IPS DF 4.7 (cell line): ENCODE results near the gene HCN1.
"Not testable (repeated sequence)": the region's sequence is repeated elsewhere in the genome, so short reads cannot be mapped to it uniquely, and the experiment has no call there.

ENCODE experiments used
- DNase-seq: peaks from one replicate; pipeline ENCODE4 v3.0.0-alpha.2; 2013; ENCODE audit warnings: low spot score; ENCODE audit errors: extremely low read depth

Gene HCN1

DNA sequence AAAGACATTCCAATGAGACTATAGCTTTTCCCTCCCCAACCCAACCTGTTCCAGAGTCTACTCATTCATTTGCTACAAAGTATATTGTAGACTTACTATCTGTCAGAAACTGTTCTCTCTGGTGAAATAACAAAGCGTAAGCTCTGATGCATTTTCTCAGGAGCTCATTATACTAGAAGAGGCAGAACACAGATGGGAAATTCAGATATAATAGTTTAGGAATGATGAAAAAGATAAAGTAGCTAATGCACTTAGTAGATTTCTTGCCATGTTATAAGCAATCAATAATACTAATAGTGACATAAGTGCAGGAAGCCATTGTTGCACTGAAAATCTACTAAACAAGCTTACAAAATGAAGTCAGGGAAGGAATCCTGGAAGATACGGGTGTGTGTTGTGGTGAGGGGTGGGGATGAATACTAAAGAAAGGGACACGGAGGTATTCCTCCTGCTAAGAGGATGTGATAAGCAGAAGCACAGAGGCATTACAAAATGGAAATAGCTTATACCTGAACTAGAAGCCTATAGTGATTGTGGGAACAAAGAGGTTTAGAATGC, 78.2 kb downstream of the HCN1 start:
- no peak for DNase-seq

DNA sequence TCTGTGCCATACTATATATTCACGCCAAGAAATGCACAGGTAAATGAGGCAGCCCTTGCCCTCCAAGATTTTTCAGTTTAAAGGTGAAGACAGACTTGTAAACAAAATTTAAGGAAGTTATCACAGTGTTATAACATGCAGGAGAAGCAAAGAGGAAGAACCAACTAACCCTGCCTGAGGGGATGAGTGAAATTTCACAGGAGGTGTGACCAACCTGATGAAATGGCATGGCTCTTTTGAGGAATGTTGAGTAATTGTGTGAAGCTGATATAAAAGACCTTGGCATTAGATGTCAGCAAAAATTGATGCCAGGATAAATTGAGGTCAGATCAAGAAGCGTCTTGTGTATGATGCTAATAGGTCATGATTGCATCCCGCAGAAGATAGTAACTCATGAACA, 86.5 kb downstream of the HCN1 start:
- DNase-seq: no peak

DNA sequence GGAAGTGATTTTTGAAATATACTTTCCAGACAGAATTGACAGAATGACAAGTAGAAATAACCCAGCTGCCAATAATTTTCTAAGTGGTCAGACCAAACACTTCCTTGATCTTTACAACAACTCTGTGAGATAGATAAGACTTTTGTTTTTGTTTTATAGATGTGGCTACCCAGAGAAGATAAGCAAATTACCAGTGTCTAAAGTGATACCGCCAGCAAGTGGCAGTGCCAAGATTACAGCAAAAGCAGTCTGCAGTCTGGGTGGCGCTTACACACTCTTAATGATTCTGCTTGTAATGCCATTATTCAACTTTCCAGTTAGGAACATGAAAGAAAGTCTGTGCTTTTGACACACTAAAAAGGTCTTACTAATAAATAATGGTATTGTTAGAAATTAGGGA, 92.1 kb downstream of the HCN1 start:
- no peak for DNase-seq

DNA sequence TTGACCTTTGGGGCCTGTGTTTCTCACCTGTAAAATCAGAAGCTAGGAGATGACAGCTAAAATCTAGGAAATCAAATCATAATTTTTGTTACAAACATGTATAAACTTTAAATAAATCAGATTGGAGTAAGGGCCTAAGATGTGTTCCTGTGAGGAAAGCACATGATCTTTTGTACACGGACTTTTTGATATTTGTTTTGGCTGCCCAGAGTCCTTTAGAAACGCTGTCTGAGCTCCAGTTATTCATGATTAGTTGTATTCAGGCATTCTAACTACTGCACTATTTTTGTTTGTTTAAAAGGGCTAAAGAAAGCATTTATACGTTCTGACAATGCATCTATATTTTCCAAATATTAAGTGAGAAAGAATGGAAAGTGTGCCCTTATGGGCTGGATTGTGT, 94.8 kb downstream of the HCN1 start:
- no peak for DNase-seq

DNA sequence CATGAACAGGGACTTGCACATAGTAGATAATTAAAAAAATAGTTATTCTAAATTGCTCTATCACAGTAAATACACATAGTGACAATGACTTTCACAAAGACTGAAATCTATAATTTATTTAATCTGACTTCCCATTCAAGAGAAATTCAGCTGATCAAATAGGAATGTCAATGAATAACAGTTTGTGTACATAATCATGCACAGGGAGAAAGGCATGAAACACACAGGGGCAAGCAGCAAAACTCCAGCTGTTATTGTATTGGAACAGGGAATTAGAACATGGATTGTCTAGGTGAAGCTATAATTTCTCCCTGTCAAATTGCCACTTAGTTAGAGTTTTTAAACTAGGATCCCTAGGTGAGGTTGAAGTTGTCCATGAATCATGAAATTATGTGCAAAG, 99.9 kb downstream of the HCN1 start:
- DNase-seq: no peak

DNA sequence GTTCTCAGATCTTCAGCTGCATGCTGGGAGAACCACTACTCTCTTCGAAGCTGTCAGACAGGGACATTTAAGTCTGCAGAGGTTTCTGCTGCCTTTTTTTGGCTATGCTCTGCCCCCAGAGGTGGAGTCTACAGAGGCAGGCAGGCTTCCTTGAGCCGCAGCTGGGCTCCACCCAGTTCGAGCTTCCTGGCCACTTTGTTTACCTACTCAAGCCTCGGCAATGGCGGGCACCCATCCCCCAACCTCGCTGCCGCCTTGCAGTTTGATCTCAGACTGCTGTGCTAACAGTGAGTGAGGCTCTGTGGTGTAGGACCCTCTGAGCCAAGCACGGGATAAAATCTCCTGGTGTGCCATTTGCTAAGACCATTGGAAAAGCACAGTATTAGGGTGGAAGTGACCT, 110.2 kb downstream of the HCN1 start:
- DNase-seq: not testable (repeated sequence)

DNA sequence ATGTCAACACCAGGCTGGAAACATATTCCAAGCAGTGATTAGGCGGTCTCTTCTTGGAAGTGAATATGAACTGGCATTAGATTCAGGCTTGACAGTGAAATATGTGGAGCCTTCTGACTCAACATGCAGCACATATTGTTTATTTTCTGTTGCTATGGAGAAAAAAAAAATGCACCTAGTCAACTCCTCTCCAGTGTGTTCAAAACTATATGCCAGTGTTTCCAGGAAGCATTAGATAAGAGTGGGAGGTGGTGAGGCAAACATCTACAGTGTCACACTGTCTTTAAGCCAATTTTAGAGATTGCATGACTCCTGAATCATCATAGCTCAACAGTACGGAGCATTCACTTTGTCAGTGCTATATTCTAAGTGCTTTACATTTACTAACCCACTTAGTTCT, 117.9 kb downstream of the HCN1 start:
- no peak for DNase-seq

DNA sequence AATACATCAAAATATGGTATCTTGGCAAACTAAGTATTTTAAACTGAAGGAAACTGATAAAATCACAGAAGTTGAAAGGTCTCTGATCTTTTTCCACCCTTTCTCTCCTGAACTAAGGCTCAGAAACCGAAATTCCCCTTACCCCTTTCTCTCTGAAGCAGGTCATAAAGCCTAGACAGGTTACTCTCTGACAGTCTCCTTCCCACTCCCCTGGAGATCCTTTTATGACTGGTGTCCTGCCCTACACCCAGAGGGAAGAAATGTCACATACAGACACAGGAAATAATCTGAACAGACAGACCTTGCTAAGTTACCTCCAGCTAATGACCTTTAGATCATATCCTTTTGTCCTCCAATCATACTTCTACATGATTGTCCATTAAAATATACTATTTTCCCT, 127.4 kb downstream of the HCN1 start:
- DNase-seq: no peak

DNA sequence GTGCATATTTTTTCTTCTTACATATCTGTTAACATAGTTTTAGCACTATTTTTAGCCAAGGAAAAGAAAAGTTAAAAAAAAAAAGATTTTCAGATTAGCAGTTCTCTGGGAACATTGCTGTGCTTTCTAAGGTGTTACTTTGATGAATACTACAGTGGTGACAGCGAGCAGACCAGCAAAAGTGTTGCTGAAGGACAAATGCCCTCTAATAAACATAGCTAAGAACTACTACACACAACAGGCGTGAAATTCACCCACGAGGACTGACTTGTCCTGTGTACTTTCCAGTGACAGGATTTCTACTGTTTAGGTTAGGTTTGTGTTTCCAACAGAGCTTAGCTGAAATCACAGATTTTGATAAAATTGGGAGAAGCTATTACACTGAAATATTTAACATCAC, 153.8 kb downstream of the HCN1 start:
- DNase-seq: no peak

DNA sequence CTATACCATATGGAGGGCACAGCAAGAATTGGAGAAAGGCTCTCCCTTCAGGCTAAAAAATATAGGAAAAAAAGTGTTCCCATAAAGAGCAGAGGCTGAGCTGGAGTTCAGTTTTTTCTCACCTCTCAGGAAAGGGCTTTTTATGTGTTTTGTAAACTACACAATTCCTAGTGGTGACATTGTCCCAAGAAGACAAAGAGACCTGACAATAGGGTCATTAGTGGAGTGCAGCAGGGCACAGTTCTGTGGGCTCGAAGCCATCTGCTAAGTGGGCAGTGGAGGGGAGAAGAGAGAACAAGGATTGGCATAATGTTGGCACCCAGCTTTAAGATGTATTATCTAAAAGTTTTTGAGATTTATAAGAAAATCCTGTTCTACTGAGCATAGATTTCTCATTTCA, 162.5 kb downstream of the HCN1 start:
- DNase-seq: no peak

DNA sequence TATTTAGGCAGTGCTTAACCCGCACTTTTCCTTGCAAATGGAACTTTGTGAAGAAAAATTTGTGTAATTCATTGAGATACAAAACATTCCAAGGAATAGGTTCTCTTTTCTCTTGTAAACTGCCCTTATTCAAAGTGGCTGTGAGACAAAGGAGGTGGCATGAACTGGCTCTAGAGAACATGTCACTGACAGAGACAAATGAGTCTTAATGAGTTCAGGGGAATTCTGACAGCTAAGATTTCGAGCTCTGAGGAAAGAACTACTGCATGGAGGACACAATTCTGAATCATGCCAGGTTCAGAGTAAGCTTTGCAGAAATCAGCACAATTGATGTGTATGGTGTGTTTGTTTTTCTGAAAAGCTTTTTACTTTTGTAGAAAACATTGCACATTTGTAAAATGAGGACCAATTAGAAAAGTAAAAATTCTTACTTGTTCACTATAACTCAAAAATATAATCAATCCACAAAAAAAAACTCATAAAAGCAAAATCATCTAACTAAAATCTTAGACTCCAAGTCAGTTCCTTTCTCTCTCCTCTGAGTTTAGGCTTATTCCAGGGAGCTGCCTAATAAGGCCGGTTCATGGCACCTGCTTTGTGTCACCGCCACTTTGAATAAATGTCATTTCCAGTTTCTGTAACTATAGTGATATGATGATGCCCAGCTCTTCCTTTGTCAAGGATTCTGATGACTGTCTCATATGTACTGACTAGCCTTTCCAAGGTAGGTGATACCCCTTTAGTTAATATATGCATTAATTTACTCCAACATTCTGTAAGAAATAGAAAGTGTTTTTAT, 163.2 kb downstream of the HCN1 start:
- no peak for DNase-seq

DNA sequence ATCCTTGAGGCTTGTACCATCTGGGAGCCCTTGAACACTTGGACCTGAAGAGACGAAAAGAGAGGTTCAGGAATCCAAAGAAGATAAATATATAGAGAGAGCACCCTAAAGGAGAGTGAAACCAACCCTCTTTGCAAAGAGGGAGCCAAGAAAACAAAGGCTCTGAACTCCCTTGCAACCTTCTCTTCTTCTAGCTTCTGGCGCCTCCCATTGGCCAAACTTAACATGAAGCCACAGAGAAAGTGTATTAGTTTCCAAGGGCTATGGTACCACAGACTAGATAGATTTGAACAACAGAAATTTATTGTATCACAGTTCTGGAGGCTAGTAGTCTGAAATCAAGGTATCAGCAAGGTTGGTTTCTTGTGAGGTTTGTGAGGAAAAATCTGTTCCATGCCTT, 175.1 kb downstream of the HCN1 start:
- peak; percentile 46 for DNase-seq

DNA sequence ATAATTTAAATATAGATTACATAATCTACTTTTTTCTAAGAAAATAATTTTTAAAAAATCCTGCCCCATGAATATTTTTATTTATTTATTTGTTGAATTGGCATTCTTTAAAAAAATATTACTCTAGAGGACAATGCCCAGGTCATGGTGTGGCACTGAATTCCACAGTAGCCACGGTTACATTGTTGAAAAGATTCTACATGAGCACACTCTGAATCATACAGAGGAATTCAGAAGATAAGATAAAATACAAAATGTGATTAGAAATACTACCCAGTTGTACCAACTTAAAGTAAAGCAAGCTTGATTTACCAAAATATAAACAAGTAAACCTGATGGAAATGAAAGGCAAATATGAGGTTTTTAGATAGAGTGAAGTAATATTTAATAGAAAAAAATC, 183.7 kb downstream of the HCN1 start:
- no peak for DNase-seq

DNA sequence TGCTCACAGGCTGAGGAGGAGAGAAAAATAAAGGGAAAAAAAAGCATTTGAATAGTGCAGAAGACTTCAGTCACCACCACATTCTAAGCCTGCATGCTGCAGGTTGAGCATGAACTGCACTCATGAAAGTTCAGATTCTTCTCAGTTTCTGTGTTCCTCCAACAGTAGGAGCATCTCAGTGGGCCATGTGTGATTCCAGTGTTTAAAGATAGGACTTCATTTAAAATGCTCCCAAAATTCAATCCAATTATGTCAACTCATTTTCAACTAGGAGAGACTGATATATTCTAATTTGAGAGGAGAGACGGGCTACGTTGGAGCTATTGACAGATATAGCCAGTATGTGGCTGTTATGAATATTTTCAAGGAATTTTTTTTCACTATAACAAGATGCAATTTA, 186.8 kb downstream of the HCN1 start:
- no peak for DNase-seq

DNA sequence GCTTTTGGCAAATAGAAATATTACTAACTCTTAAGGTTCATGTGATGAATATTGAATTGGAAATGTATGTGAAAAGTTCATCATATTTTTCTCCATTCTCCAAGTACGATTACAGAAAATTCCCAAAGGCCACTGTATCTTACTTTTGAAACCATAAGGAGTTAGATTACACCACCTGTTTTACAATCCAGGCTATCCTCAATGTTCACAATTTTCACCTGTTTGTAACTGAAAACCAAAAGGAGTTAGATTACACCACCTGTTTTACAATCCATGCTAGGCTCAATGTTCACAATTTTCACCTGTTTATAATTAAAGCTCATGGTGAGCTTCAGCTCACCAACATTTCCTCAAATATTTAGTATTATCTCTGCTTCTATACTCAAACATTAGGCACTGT, 188.0 kb downstream of the HCN1 start:
- no peak for DNase-seq

DNA sequence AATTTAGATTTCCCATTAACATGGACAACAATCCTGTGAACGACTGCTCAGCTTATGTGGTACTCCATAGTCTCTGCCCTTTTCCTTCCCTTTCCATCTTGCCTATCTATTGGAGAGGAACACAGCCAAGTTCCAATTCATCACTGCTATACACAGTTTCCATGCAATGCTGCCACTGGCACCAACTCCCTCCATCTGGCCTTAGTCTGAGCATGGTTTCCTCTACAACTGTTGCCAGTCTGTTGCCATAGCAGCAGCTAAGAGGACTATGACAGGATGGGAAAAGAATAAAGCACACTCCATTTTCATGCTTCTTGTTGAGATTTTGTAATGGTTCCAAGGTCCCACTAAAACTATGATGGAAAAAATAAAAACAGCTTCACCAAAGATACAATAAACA, 189.0 kb downstream of the HCN1 start:
- DNase-seq: no peak

DNA sequence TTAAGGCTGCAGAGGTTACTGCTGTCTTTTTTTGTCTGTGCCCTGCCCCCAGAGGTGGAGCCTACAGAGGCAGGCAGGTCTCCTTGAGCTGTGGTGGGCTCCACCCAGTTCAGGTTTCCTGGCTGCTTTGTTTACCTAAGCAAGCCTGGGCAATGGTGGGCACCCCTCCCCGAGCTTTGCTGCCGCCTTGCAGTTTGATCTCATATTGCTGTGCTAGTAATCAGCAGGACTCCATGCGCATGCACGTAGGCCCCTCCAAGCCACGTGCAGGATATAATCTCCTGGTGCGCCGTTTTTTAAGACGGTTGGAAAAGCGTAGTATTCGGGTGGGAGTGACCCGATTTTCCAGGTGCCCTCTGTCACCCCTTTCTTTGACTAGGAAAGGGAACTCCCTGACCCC, 197.2 kb downstream of the HCN1 start:
- DNase-seq: not testable (repeated sequence)

DNA sequence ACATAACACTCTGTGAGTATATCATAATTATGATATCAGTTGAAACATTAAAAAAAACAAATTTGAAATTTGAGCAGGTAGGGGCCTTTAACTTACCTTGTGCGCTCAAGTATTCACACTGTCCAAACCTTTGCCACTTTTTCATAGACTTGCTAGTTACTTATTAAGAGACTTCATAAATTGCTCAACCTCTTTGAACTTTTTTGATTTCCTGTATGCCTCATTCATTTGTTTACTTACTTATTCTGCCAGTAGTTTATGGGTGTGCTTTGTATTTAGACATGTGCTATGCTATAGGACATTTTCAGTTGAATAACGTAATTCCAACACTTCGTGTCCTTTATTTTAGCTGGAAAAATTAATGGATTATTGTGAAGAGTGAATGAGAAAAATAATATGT, 204.8 kb downstream of the HCN1 start:
- DNase-seq: no peak

DNA sequence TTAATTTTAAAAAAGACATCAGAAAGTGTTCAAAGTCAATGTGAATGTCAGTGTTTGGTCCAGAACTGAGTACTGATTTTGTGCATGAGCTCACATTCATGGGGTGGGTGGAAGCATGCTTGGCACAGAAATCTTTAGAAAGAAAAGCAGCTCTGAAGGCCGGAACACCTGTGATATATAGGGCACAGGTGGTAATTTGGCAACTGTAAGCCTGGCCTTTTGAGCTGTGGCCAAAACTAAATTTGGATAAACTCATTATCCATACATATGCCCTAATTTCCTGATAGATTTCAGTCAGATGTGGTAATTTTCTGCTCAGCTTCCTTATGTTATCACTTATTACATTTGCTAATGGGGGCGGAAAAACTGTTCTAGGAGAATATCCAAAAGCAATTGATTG, 211.4 kb downstream of the HCN1 start:
- no peak for DNase-seq

DNA sequence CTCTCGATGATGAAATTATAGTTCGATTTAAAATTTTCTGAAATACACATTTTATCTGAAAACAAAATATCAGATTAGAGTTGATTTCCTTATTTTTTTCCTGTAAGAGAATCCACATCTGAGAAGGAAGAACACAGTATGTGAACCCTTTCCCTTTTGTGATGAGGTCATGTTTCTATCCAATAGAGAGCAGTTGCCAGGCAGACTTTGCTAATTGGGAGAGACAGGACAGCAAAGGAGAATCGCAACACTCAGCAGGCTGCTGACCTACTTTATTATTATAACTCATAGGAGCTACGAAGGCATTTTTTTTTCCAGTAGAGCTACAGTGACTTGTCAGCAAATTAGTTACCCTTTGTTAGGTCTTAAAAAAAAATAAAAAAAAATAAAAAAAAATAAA, 242.1 kb downstream of the HCN1 start:
- peak; percentile 46 for DNase-seq

DNA sequence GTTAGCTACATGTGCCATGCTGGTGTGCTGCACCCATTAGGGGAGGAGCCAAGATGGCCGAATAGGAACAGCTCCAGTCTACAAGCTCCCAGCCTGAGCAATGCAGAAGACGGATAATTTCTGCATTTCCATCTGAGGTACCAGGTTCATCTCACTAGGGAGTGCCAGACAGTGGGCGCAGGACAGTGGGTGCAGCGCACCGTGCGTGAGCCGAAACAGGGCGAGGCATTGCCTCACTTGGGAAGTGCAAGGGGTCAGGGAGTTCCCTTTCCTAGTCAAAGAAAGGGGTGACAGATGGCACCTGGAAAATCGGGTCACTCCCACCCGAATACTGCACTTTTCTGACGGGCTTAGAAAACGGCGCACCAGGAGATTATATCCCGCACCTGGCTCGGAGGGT, 251.3 kb downstream of the HCN1 start:
- not testable (repeated sequence) for DNase-seq

DNA sequence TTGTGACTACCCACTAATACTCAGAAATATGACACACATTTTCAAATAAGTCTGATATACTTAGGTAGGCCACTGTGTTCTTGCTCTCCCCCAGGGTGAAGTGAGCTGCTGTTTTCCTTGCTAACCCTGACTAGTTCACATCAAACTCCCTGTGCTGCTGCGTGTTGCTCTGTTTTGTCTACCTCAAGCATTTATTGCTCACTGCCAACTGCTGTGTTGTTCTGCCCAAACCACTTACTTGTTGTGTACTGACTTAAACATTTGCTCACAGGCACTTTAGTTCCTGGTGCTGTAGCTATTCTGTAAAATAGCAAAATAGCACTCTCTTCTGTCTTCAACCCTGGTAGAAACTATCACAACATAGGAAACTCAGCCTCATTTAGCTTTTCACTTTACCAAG, 255.7 kb downstream of the HCN1 start:
- DNase-seq: no peak

DNA sequence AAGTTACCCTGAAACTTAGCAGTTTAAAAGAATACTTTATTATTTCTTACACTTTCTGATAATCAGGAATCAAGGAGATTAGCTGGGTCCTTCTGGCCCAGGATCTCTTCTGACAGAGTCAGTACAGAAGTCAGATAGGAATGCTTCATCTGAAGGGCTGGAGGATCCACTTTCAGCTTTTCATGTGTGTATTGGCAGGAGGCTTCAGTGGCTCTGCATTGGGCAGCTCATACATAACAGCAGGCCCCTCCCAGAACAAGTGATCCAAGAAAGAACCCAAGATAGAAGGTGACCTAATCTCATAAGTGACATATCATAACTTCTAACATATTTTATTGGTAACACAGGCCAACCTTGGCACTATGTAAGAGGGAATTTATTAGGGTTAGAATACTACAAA, 258.4 kb downstream of the HCN1 start:
- DNase-seq: no peak
